ENCODE data around the gene ANKRD52.
A peak's percentile ranks its signal among the peaks of the same experiment; 100 is the strongest.

The ANKRD52 gene

DNA sequence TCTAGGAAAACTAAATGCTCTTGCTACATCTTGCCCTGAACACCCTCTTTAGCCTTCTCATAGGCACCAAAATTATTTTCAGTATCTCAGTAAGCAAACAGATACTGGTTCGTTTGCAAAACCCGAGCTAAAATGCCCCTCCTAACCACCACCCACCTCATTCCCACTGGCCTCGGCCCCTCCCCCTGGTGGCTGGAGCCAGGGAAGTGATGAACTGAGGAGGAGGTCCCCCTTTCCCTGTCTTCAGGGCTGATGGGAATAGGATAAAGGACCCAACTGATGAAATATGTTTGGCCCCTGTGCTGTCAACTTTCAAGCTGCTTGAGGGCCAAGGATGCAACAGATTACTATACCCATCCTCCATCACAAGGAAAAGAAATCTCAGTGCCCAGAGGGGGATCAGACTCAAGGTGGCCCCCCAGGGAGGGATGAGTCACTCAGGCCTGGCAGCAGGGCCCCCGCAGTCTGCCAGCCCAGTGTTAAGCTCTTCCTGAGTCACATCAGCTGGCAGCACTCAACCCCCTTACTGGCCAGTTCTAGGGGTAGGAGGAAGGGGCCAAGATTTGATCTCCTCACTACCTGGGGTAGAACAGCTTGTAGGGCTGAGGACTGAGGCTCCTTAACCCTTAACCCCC is 1.7 kb downstream of the ANKRD52 start:
- Histone ChIP-seq H3K27me3 (ENCODE audit: control insufficient read depth in 1 of 2, insufficient read depth in 2 of 2, low read length in 2 of 2) (no peaks in the 10 kb centered on the region), H3K9me3 (ENCODE audit: low read length) (no peaks in the 10 kb centered on the region), H3K27ac (ENCODE audit: low read depth, low read length) (no peak overlapping the region), H3K4me1 (ENCODE audit: insufficient read depth, low read length) (peaks cover 23% of the 10 kb centered on the region), H3K4me3 (ENCODE audit: low read depth in 1 of 2, low read length in 2 of 2) (peak overlapping the region in 1 of 2 donors; percentile 78), H3K9ac (ENCODE audit: low read length) (peak overlapping the region; percentile 92), H3K36me3 (ENCODE audit: insufficient read depth, low read length) (peaks cover 55% of the 10 kb centered on the region)

GRCh38 chr12:56255671-56256070 is 2.5 kb downstream of the ANKRD52 start:
- Histone ChIP-seq H3K27me3 (ENCODE audit: control insufficient read depth in 1 of 2, insufficient read depth in 2 of 2, low read length in 2 of 2) (no peaks in the 10 kb centered on the region), H3K9me3 (ENCODE audit: low read length) (no peaks in the 10 kb centered on the region), H3K9ac (ENCODE audit: low read length) (no peak overlapping the region), H3K27ac (ENCODE audit: low read depth, low read length) (no peak overlapping the region), H3K36me3 (ENCODE audit: insufficient read depth, low read length) (peaks cover 56% of the 10 kb centered on the region), H3K4me3 (ENCODE audit: low read depth in 1 of 2, low read length in 2 of 2) (no peak overlapping the region), H3K4me1 (ENCODE audit: insufficient read depth, low read length) (peaks cover 23% of the 10 kb centered on the region)

- H3K27me3 ChIP-seq (ENCODE audit: control insufficient read depth in 1 of 2, insufficient read depth in 2 of 2, low read length in 2 of 2), result no peaks in the 10 kb centered on the region
- no peak overlapping the region for H3K4me3 ChIP-seq (ENCODE audit: low read depth in 1 of 2, low read length in 2 of 2)
- H3K36me3 ChIP-seq (ENCODE audit: insufficient read depth, low read length), result peaks cover 67% of the 10 kb centered on the region
- peaks cover 19% of the 10 kb centered on the region for H3K4me1 ChIP-seq (ENCODE audit: insufficient read depth, low read length)
- H3K9me3 ChIP-seq (ENCODE audit: low read length), result no peaks in the 10 kb centered on the region
- H3K9ac ChIP-seq (ENCODE audit: low read length), result no peak overlapping the region
- no peak overlapping the region for H3K27ac ChIP-seq (ENCODE audit: low read depth, low read length)
Measured at GRCh38 chr12:56253091-56253490, 5.1 kb downstream of the ANKRD52 start.

- Histone ChIP-seq H3K36me3 (ENCODE audit: insufficient read depth, low read length) (peaks cover 72% of the 10 kb centered on the region), H3K27ac (ENCODE audit: low read depth, low read length) (no peak overlapping the region), H3K4me1 (ENCODE audit: insufficient read depth, low read length) (peaks cover 19% of the 10 kb centered on the region), H3K9me3 (ENCODE audit: low read length) (no peaks in the 10 kb centered on the region), H3K27me3 (ENCODE audit: control insufficient read depth in 1 of 2, insufficient read depth in 2 of 2, low read length in 2 of 2) (no peaks in the 10 kb centered on the region), H3K9ac (ENCODE audit: low read length) (no peak overlapping the region), H3K4me3 (ENCODE audit: low read depth in 1 of 2, low read length in 2 of 2) (no peak overlapping the region)
Measured at GRCh38 chr12:56252649-56253048, 5.5 kb downstream of the ANKRD52 start.

DNA sequence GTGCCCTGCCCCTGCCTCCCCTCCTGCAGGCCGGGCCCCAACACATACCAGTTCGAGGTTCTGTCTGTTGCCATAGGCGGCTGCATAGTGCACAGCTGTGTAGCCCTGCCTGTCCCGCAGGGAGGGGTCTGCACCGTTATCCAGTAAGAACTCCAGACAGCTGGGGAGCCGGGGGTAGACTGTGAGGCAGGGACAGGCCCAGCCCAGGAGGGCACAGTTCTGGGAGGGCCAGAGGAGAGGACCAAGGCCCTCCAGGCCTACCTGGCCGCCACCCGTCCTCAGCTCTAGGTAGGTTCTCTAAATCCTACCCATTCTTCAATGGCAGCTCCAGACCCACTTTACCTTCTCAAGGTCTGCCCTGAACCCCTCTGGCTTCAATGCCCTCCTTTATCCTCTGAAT is 9.5 kb downstream of the ANKRD52 start:
- H3K4me3 ChIP-seq (ENCODE audit: low read depth in 1 of 2, low read length in 2 of 2), result no peak overlapping the region
- no peak overlapping the region for H3K9ac ChIP-seq (ENCODE audit: low read length)
- no peaks in the 10 kb centered on the region for H3K27me3 ChIP-seq (ENCODE audit: control insufficient read depth in 1 of 2, insufficient read depth in 2 of 2, low read length in 2 of 2)
- H3K36me3 ChIP-seq (ENCODE audit: insufficient read depth, low read length), result peaks cover 70% of the 10 kb centered on the region
- no peak overlapping the region for H3K27ac ChIP-seq (ENCODE audit: low read depth, low read length)
- no peaks in the 10 kb centered on the region for H3K9me3 ChIP-seq (ENCODE audit: low read length)
- H3K4me1 ChIP-seq (ENCODE audit: insufficient read depth, low read length), result no peaks in the 10 kb centered on the region

GRCh38 chr12:56247923-56248322 is 10.3 kb downstream of the ANKRD52 start:
- no peaks in the 10 kb centered on the region for H3K27me3 ChIP-seq (ENCODE audit: control insufficient read depth in 1 of 2, insufficient read depth in 2 of 2, low read length in 2 of 2)
- no peak overlapping the region for H3K9ac ChIP-seq (ENCODE audit: low read length)
- no peak overlapping the region for H3K27ac ChIP-seq (ENCODE audit: low read depth, low read length)
- H3K36me3 ChIP-seq (ENCODE audit: insufficient read depth, low read length), result peaks cover 70% of the 10 kb centered on the region
- no peaks in the 10 kb centered on the region for H3K9me3 ChIP-seq (ENCODE audit: low read length)
- no peaks in the 10 kb centered on the region for H3K4me1 ChIP-seq (ENCODE audit: insufficient read depth, low read length)
- H3K4me3 ChIP-seq (ENCODE audit: low read depth in 1 of 2, low read length in 2 of 2), result no peak overlapping the region

GRCh38 chr12:56244494-56244893 is 13.7 kb downstream of the ANKRD52 start:
- Histone ChIP-seq H3K36me3 (ENCODE audit: insufficient read depth, low read length) (peaks cover 87% of the 10 kb centered on the region), H3K4me1 (ENCODE audit: insufficient read depth, low read length) (no peaks in the 10 kb centered on the region), H3K4me3 (ENCODE audit: low read depth in 1 of 2, low read length in 2 of 2) (no peak overlapping the region), H3K27ac (ENCODE audit: low read depth, low read length) (no peak overlapping the region), H3K9ac (ENCODE audit: low read length) (no peak overlapping the region), H3K27me3 (ENCODE audit: control insufficient read depth in 1 of 2, insufficient read depth in 2 of 2, low read length in 2 of 2) (no peaks in the 10 kb centered on the region), H3K9me3 (ENCODE audit: low read length) (no peaks in the 10 kb centered on the region)

DNA sequence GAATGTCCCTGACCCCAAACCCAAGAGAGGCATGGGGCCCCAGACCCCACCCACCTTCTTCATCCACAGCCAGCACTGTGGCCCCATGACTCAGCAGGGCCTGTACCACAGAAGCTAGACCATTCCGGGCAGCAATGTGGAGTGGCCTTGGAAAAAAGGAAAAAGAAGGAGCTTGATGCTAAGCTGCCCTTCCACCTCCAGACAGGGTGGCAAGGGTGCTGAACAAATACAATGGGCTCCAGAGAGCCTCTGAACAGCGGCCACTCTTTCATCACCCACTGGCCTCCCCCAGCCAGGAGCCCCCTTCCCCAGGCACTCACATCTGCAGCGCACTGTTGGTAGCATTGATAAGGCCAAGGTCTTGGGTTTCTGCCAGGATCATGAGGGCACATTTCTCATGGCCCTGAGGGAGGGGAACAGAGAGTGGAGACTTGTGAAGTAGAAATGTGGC is 14.4 kb downstream of the ANKRD52 start:
- Histone ChIP-seq H3K9ac (ENCODE audit: low read length) (no peak overlapping the region), H3K4me1 (ENCODE audit: insufficient read depth, low read length) (no peaks in the 10 kb centered on the region), H3K4me3 (ENCODE audit: low read depth in 1 of 2, low read length in 2 of 2) (no peak overlapping the region), H3K36me3 (ENCODE audit: insufficient read depth, low read length) (peaks cover 89% of the 10 kb centered on the region), H3K9me3 (ENCODE audit: low read length) (no peaks in the 10 kb centered on the region), H3K27ac (ENCODE audit: low read depth, low read length) (no peak overlapping the region), H3K27me3 (ENCODE audit: control insufficient read depth in 1 of 2, insufficient read depth in 2 of 2, low read length in 2 of 2) (no peaks in the 10 kb centered on the region)

DNA sequence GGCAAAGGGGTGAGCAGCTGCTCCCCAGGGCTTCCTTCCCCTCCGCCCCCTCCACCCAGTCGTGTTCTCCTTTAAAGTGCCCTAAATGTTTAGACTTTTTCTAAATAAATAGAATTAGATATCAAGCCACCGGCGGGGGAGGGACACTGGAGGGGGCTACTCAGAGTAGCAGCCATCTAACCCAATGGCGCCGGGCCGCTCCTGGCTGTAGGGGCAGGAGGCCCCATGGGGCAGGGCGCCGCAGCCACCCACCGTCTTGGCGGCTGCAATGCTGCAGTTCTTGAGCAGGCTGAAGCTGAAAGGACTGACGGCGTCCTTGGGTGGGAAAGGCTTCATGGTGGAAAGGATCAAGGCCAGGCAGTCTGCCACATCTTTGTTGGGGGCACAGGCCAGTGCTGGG is 15.2 kb downstream of the ANKRD52 start:
- H3K9me3 ChIP-seq (ENCODE audit: low read length), result no peaks in the 10 kb centered on the region
- no peaks in the 10 kb centered on the region for H3K27me3 ChIP-seq (ENCODE audit: control insufficient read depth in 1 of 2, insufficient read depth in 2 of 2, low read length in 2 of 2)
- H3K4me3 ChIP-seq (ENCODE audit: low read depth in 1 of 2, low read length in 2 of 2), result no peak overlapping the region
- peaks cover 84% of the 10 kb centered on the region for H3K36me3 ChIP-seq (ENCODE audit: insufficient read depth, low read length)
- no peak overlapping the region for H3K27ac ChIP-seq (ENCODE audit: low read depth, low read length)
- H3K4me1 ChIP-seq (ENCODE audit: insufficient read depth, low read length), result no peaks in the 10 kb centered on the region
- no peak overlapping the region for H3K9ac ChIP-seq (ENCODE audit: low read length)

- no peak overlapping the region for H3K9ac ChIP-seq (ENCODE audit: low read length)
- H3K27ac ChIP-seq (ENCODE audit: low read depth, low read length), result no peak overlapping the region
- H3K9me3 ChIP-seq (ENCODE audit: low read length), result no peaks in the 10 kb centered on the region
- H3K4me3 ChIP-seq (ENCODE audit: low read depth in 1 of 2, low read length in 2 of 2), result no peak overlapping the region
- H3K36me3 ChIP-seq (ENCODE audit: insufficient read depth, low read length), result peaks cover 73% of the 10 kb centered on the region
- no peaks in the 10 kb centered on the region for H3K4me1 ChIP-seq (ENCODE audit: insufficient read depth, low read length)
- H3K27me3 ChIP-seq (ENCODE audit: control insufficient read depth in 1 of 2, insufficient read depth in 2 of 2, low read length in 2 of 2), result no peaks in the 10 kb centered on the region
Measured at GRCh38 chr12:56241424-56242303, 16.5 kb downstream of the ANKRD52 start.

DNA sequence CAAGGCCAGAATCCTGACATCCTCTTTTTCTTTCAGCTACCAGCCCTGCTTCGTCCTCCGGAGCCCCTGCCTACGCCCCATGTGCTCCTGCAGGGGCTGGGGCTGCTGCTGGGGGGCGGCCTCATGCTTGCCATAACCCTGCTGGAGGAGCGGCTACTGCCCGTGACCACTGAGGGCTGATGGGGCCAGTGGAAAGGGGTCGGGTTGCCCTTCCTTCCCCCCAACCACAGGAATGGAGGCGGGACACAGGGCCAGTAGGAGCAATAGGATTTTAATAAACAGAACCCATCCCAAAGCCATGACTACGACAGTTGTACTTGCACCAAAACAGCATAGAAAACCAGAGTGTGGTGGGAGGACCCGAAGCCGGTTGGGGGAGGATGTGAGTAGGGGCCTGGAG is 20.6 kb downstream of the ANKRD52 start:
- H3K36me3 ChIP-seq (ENCODE audit: insufficient read depth, low read length), result peaks cover 40% of the 10 kb centered on the region
- H3K4me1 ChIP-seq (ENCODE audit: insufficient read depth, low read length), result no peaks in the 10 kb centered on the region
- H3K4me3 ChIP-seq (ENCODE audit: low read depth in 1 of 2, low read length in 2 of 2), result no peak overlapping the region
- no peaks in the 10 kb centered on the region for H3K27me3 ChIP-seq (ENCODE audit: control insufficient read depth in 1 of 2, insufficient read depth in 2 of 2, low read length in 2 of 2)
- H3K27ac ChIP-seq (ENCODE audit: low read depth, low read length), result no peak overlapping the region
- H3K9me3 ChIP-seq (ENCODE audit: low read length), result no peaks in the 10 kb centered on the region
- H3K9ac ChIP-seq (ENCODE audit: low read length), result no peak overlapping the region

All from muscle layer of colon (tissue), 2 donors.